ENCODE results near the gene PEAK3.

The PEAK3 gene

DNA sequence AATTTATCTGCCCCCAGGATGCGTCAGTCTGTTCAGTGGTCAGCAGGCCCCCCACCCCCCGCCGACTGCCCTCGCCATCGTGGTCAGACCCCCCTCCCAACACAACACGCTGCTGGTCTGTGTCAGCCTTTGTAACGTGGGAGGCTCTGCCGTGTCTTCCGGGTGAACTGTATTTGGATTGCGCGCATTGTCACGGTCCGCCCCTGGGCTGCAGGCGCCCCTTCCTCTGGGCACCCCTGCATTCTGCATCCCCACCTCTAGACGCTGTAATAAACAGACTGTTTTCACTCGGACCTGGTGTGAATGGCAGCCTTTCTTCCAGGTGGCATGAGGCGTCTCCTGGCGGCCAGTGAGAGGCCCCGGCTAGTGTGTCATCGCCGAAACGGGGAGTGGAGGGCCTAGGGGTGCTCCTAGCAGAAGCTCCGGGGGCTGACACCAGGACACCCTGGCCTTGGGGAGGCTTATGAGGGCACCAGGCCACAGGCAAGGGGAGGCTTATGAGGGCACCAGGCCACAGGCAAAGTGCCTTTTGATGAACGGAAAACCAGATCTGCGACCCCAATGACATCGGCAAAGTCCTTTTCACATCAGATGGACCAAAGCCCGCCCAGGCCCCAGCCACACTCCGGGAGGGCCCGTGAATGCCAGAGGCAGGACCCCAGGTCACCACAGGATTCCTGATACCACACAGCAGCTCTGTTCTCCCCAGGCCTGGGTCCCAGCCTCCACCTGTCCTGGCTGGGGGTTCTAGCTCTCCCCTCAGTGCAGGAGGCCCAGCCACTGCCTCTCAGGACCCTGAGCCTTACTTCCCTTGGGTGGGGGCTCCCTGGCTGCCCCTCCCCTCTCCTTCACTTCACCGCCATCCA is 49.5 kb downstream of the PEAK3 start:
- Histone ChIP-seq H3K27ac (ENCODE audit: low read length, poor library complexity, severe bottlenecking) (no peak overlapping the region), H4K8ac (ENCODE audit: low read length) (no peak overlapping the region), H2BK120ac (ENCODE audit: low read depth, low read length) (no peak overlapping the region), H3K9me3 (ENCODE audit: control insufficient read depth, low read length) (no peaks in the 10 kb centered on the region), H2AFZ (ENCODE audit: low read depth, low read length) (no peak overlapping the region), H2BK5ac (ENCODE audit: low read depth, low read length, poor library complexity, severe bottlenecking) (no peak overlapping the region), H3K23ac (ENCODE audit: low read length in 2 of 2) (no peak overlapping the region), H4K91ac (ENCODE audit: low read length) (no peak overlapping the region), H3K9ac (ENCODE audit: low read length) (no peak overlapping the region), H3K4me2 (ENCODE audit: low read length, poor library complexity, severe bottlenecking) (no peak overlapping the region), H3K27me3 (ENCODE audit: control insufficient read depth in 1 of 2, insufficient read depth in 1 of 2, low read length in 2 of 2) (no peaks in the 10 kb centered on the region), H3K18ac (ENCODE audit: low read depth in 1 of 2, low read length in 2 of 2) (no peak overlapping the region), H3K4me3 (ENCODE audit: insufficient read depth in 1 of 2, low read depth in 1 of 2, low read length in 2 of 2) (no peak overlapping the region), H3K14ac (ENCODE audit: low read length in 2 of 2) (no peak overlapping the region), H3K4ac (ENCODE audit: low read depth in 1 of 2, low read length in 2 of 2) (no peak overlapping the region), H2BK12ac (ENCODE audit: low read length in 2 of 2) (no peak overlapping the region), H2BK15ac (ENCODE audit: low read depth, poor library complexity, severe bottlenecking) (no peak overlapping the region), H3K79me1 (replicated peaks; ENCODE audit: low read length, poor library complexity, severe bottlenecking) (peaks cover 12% of the 10 kb centered on the region), H3K4me1 (ENCODE audit: control insufficient read depth, insufficient read depth, low read depth, low read length) (peaks cover 31% of the 10 kb centered on the region), H3K36me3 (ENCODE audit: control insufficient read depth in 1 of 2, insufficient read depth in 2 of 2, low read depth in 1 of 2, low read length in 2 of 2) (peaks cover 61 to 73% of the 10 kb centered on the region in 2 experiments), H2AK5ac (ENCODE audit: low read length, severe bottlenecking) (no peak overlapping the region)
- DNase-seq = no peak
- 92% methylated on average over 30 of the region's 30 CpGs for WGBS

DNA sequence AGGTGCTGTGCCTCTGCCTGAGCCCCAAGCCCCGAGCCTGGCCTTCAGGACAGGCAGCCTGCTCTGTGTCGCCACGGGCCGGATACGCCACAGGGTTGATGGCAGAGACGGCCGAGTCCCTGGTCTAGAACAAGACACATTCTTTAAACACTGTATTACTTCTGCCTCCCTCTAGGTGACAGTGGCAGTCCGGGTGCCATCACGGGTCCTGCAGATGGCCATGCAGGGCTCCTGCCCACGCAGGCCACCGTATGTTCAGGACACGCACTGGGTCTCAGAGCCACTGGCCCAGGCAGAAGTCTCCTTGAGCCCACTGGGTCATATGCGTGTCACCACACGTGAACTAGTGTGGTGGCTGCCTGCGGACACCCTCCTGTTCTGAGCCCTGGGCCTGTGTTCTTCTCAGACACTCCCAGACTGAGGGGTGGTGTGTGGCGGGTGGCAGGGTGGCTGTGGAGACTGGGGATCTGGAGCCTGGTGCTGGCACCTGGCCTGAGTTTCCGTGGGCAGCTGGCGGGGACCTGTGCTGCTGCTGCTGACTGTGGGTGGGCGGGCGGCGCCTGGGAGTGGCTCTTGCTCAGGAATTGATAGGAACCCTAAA is 50.3 kb downstream of the PEAK3 start:
- H2BK120ac ChIP-seq (ENCODE audit: low read depth, low read length) = no peak overlapping the region
- H3K4ac ChIP-seq (ENCODE audit: low read depth in 1 of 2, low read length in 2 of 2) = no peak overlapping the region
- no peak for DNase-seq
- H3K36me3 ChIP-seq (ENCODE audit: control insufficient read depth in 1 of 2, insufficient read depth in 2 of 2, low read depth in 1 of 2, low read length in 2 of 2) = peaks cover 63 to 78% of the 10 kb centered on the region in 2 experiments
- H2BK12ac ChIP-seq (ENCODE audit: low read length in 2 of 2) = peak overlapping the region in 1 of 2 experiments; percentile 61
- no peak overlapping the region for H3K4me2 ChIP-seq (ENCODE audit: low read length, poor library complexity, severe bottlenecking)
- no peak overlapping the region for H2BK15ac ChIP-seq (ENCODE audit: low read depth, poor library complexity, severe bottlenecking)
- no peak overlapping the region for H2BK5ac ChIP-seq (ENCODE audit: low read depth, low read length, poor library complexity, severe bottlenecking)
- no peaks in the 10 kb centered on the region for H3K9me3 ChIP-seq (ENCODE audit: control insufficient read depth, low read length)
- no peak overlapping the region for H3K14ac ChIP-seq (ENCODE audit: low read length in 2 of 2)
- H3K18ac ChIP-seq (ENCODE audit: low read depth in 1 of 2, low read length in 2 of 2) = no peak overlapping the region
- no peak overlapping the region for H2AFZ ChIP-seq (ENCODE audit: low read depth, low read length)
- H3K27ac ChIP-seq (ENCODE audit: low read length, poor library complexity, severe bottlenecking) = no peak overlapping the region
- no peak overlapping the region for H3K4me3 ChIP-seq (ENCODE audit: insufficient read depth in 1 of 2, low read depth in 1 of 2, low read length in 2 of 2)
- no peak overlapping the region for H2AK5ac ChIP-seq (ENCODE audit: low read length, severe bottlenecking)
- H4K91ac ChIP-seq (ENCODE audit: low read length) = no peak overlapping the region
- H3K23ac ChIP-seq (ENCODE audit: low read length in 2 of 2) = no peak overlapping the region
- H3K4me1 ChIP-seq (ENCODE audit: control insufficient read depth, insufficient read depth, low read depth, low read length) = peaks cover 28% of the 10 kb centered on the region
- H3K79me1 ChIP-seq (replicated peaks; ENCODE audit: low read length, poor library complexity, severe bottlenecking) = peaks cover 14% of the 10 kb centered on the region
- WGBS = 92% methylated on average over 21 of the region's 21 CpGs
- H4K8ac ChIP-seq (ENCODE audit: low read length) = no peak overlapping the region
- no peaks in the 10 kb centered on the region for H3K27me3 ChIP-seq (ENCODE audit: control insufficient read depth in 1 of 2, insufficient read depth in 1 of 2, low read length in 2 of 2)
- H3K9ac ChIP-seq (ENCODE audit: low read length) = no peak overlapping the region

DNA sequence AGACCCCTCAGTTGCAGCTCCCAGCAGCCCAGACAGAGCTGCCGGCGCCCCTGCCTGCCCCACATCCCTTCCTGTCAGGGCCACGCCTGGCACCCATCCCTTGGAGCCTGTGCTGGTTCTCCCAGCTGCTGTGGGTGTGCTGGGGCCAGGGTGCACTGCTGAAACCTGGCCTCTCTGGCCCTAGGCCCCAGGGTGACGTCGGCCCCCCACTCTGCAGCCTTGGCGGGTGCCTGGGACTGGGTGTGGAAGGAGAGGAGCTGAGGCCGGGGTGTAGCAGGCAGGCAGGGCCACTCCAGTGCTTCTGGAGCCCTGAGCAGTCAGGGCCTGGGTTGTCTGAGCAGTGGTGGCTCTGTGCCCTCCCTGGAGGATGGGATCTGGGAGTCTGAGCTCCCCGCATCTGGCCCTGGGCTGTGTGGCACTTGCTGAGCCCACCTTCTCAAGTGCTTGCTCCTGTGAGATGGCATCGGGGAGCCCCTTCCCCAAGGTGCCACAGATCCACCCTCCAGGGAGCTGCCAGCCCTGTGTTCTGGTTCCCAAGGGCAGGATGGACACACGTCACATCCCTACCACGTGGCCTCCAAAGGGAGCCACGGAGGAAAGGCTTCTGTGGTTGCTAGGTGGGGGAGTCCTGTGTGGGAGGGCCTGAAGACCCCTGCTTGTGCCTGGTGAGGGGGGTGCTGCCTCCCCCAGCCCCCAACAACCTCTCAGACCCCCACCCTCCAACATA is 51.0 kb downstream of the PEAK3 start:
- WGBS = 92% methylated on average over 9 of the region's 12 CpGs

DNA sequence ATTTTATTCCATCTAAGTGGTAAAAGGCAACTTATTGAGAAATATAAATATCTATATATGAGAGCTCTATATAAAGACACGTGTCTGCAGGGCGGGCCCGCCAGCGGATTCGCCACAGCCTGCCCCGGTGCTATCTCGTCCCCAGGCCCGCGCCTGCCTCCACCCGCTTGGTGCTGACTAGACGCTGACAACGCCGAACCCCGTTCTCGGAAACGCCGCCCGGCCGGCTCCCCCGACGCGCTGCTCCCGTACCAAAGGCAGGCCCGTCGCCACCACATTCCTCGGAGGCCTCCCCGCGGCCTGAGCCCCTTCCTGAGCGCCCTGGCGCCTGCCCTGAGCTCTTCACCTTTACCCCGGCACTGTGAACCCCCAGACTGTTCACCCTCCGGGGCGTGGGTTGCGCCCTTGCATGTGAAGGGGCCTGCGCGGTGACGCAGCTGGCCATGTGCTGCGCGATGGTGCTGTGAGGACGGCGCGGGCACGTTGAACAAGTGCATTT is 51.9 kb downstream of the PEAK3 start:
- no peak overlapping the region for H3K4me2 ChIP-seq (ENCODE audit: low read length, poor library complexity, severe bottlenecking)

More for the DNA sequence above, 51.0 kb downstream of the PEAK3 start:
- Histone ChIP-seq H4K91ac (ENCODE audit: low read length) (no peak overlapping the region), H3K9me3 (ENCODE audit: control insufficient read depth, low read length) (no peaks in the 10 kb centered on the region), H2BK120ac (ENCODE audit: low read depth, low read length) (no peak overlapping the region), H3K4me3 (ENCODE audit: insufficient read depth in 1 of 2, low read depth in 1 of 2, low read length in 2 of 2) (no peak overlapping the region), H3K9ac (ENCODE audit: low read length) (peak overlapping the region; percentile 41), H2AFZ (ENCODE audit: low read depth, low read length) (no peak overlapping the region), H2BK5ac (ENCODE audit: low read depth, low read length, poor library complexity, severe bottlenecking) (no peak overlapping the region), H4K8ac (ENCODE audit: low read length) (no peak overlapping the region), H3K36me3 (ENCODE audit: control insufficient read depth in 1 of 2, insufficient read depth in 2 of 2, low read depth in 1 of 2, low read length in 2 of 2) (peaks cover 70 to 86% of the 10 kb centered on the region in 2 experiments), H2BK12ac (ENCODE audit: low read length in 2 of 2) (no peak overlapping the region), H3K14ac (ENCODE audit: low read length in 2 of 2) (peak overlapping the region in 1 of 2 experiments; percentile 56), H3K18ac (ENCODE audit: low read depth in 1 of 2, low read length in 2 of 2) (peak overlapping the region in 1 of 2 experiments; percentile 25), H3K23ac (ENCODE audit: low read length in 2 of 2) (no peak overlapping the region), H3K4me1 (ENCODE audit: control insufficient read depth, insufficient read depth, low read depth, low read length) (peaks cover 28% of the 10 kb centered on the region), H3K79me1 (replicated peaks; ENCODE audit: low read length, poor library complexity, severe bottlenecking) (peaks cover 18% of the 10 kb centered on the region), H3K4ac (ENCODE audit: low read depth in 1 of 2, low read length in 2 of 2) (no peak overlapping the region), H3K4me2 (ENCODE audit: low read length, poor library complexity, severe bottlenecking) (no peak overlapping the region), H2AK5ac (ENCODE audit: low read length, severe bottlenecking) (no peak overlapping the region), H3K27ac (ENCODE audit: low read length, poor library complexity, severe bottlenecking) (no peak overlapping the region), H3K27me3 (ENCODE audit: control insufficient read depth in 1 of 2, insufficient read depth in 1 of 2, low read length in 2 of 2) (no peaks in the 10 kb centered on the region), H2BK15ac (ENCODE audit: low read depth, poor library complexity, severe bottlenecking) (no peak overlapping the region)
- DNase-seq = no peak

More for the DNA sequence above, 51.9 kb downstream of the PEAK3 start:
- Histone ChIP-seq H3K9ac (ENCODE audit: low read length) (no peak overlapping the region), H4K8ac (ENCODE audit: low read length) (peak overlapping the region; percentile 16), H3K14ac (ENCODE audit: low read length in 2 of 2) (no peak overlapping the region), H2BK12ac (ENCODE audit: low read length in 2 of 2) (no peak overlapping the region), H4K91ac (ENCODE audit: low read length) (no peak overlapping the region), H2AFZ (ENCODE audit: low read depth, low read length) (no peak overlapping the region), H3K9me3 (ENCODE audit: control insufficient read depth, low read length) (no peaks in the 10 kb centered on the region), H3K79me1 (replicated peaks; ENCODE audit: low read length, poor library complexity, severe bottlenecking) (peaks cover 20% of the 10 kb centered on the region), H3K4me1 (ENCODE audit: control insufficient read depth, insufficient read depth, low read depth, low read length) (peaks cover 30% of the 10 kb centered on the region), H2BK120ac (ENCODE audit: low read depth, low read length) (no peak overlapping the region), H3K27me3 (ENCODE audit: control insufficient read depth in 1 of 2, insufficient read depth in 1 of 2, low read length in 2 of 2) (no peaks in the 10 kb centered on the region), H3K23ac (ENCODE audit: low read length in 2 of 2) (no peak overlapping the region), H2BK15ac (ENCODE audit: low read depth, poor library complexity, severe bottlenecking) (peak overlapping the region; percentile 12), H3K36me3 (ENCODE audit: control insufficient read depth in 1 of 2, insufficient read depth in 2 of 2, low read depth in 1 of 2, low read length in 2 of 2) (peaks cover 79 to 95% of the 10 kb centered on the region in 2 experiments), H3K4ac (ENCODE audit: low read depth in 1 of 2, low read length in 2 of 2) (no peak overlapping the region), H3K27ac (ENCODE audit: low read length, poor library complexity, severe bottlenecking) (no peak overlapping the region), H2AK5ac (ENCODE audit: low read length, severe bottlenecking) (no peak overlapping the region), H3K18ac (ENCODE audit: low read depth in 1 of 2, low read length in 2 of 2) (no peak overlapping the region), H3K4me3 (ENCODE audit: insufficient read depth in 1 of 2, low read depth in 1 of 2, low read length in 2 of 2) (no peak overlapping the region), H2BK5ac (ENCODE audit: low read depth, low read length, poor library complexity, severe bottlenecking) (no peak overlapping the region)
- no peak for DNase-seq
- 97% methylated on average over 43 of the region's 43 CpGs for WGBS

Measured in mesenchymal stem cell (in vitro differentiated cells and primary cell).